Measurements from ENCODE around the gene TRAF1.

TRAF1 gene

GRCh38 chr9:120866651-120867050, 59.9 kb downstream of the TRAF1 start:
- DNase-seq: no peak

DNA sequence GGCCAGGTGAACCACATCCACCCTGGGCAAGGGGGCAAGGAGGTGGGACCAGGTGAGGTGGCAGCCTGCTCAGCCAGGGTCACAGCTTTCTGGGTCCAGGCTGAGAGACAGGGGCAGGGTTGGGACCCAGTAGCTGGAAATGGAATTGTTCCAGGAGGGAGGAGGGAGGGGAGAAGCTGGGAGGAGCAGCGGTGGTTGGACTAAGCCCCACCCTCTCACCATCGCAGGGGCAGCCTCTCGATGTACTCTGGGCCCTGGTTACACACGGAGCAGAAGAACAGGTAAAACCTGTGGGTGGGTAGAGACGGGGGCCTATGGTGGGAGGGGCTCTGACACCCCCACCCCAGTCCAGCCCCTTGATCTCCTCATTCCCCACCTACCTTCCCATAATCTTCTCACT, 60.8 kb downstream of the TRAF1 start:
- no peak for DNase-seq

DNA sequence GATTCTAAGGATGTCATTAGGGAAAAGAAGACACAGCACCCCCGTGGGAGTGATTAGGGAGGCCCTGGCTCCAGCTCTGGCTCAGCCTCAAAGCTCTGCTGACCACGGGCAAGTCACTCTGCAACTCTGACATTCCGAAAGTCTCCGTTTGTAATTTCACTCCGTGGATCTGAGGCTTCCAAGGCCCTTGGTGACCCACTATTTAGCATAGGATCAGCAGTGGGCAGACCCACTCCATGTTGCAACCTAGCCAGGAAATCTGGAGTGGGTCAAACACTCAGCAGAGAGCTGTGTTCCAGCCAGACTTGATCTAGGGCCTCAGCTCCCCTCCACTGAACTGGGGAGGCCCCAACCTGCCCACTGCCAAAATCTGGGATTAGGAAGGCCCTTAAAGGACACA, 61.4 kb downstream of the TRAF1 start:
- DNase-seq: no peak

DNA sequence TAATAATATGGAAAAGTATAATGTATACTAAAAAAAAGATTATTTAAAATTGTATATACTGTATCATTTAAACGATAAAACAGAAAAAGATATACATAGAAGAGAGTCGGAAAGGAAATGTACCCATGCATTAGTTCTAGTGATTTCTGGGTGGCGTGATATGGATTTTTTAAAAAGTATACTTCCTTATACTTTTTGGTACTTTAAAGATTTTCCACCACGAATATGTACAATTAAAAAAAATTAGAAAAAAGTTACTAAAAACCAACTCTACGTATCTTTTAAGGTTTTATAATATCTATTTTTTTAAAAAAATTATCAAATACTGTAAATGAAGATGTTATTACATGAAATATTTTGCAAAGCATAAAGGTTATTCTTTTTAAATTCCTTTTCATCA, 61.9 kb downstream of the TRAF1 start:
- no peak for DNase-seq

- no peak for DNase-seq
Measured at GRCh38 chr9:120863833-120864232, 62.8 kb downstream of the TRAF1 start.

DNA sequence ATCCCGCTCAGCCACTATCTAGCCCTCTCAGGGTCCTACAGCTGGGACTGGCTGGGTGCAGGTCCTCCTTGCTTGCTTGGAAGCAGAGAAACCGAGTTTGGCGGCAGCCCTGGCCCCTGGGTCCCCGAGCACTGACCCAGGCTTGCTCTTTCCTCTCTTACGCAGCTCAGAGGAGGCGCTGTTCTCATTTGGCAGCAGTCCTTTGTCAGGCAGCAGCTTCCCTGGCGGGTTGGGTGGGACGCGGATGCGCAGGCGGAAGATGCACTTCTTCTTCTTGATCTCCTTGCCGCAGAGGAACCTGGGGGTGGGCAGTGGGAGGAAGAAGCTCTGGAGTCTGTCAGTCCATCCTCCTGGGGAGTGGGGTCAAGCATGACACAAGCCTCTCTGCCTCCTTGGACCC, 64.1 kb downstream of the TRAF1 start:
- DNase-seq: no peak

- no peak for DNase-seq
Measured at GRCh38 chr9:120861935-120862334, 64.7 kb downstream of the TRAF1 start.

GRCh38 chr9:120860083-120860482, 66.5 kb downstream of the TRAF1 start:
- no peak for DNase-seq

GRCh38 chr9:120859361-120859760, 67.2 kb downstream of the TRAF1 start:
- DNase-seq: no peak

DNA sequence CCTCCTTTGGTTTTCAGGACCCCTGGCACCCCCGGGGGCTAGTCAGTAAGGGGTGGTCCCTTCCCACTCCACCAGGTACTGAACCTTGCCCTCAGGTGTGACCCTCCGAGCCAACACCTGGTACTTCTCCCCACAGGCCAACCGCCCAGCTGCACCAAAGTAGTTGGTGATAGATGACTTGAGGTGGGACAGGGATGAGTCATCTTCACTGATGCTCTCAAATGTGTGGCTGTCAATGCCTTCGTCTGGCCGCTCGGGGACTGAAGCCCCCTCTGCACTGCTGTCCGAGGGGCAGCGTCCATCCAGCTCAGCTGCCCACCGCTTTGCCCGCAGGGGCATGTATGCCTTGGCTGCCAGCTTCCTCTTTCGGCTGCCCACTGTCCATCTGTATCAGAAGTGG, 68.7 kb downstream of the TRAF1 start:
- no peak for DNase-seq

- DNase-seq: no peak
Measured at GRCh38 chr9:120857481-120857880, 69.1 kb downstream of the TRAF1 start.

DNA sequence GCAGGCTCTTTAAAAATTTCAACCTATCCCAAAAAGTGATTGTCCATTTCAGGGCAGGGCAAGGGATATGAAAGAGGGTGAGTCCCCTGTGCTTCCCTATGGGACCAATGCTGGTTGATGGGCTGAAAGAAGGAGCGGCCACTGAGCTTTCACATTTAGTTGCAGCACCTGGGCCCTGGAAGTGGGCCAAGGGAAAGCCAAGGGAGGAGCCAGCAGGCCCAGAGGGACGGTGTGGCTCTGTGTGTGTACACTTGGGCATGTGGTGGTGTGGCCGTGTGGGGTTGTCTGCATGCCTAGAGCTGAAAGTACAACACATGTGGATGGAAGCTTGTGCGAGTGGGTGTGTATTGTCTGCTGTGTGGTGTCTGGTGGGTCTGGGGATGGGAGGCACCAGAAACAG, 69.9 kb downstream of the TRAF1 start:
- no peak for DNase-seq

GRCh38 chr9:120855827-120856670, 70.5 kb downstream of the TRAF1 start:
- no peak for DNase-seq

GRCh38 chr9:120854596-120855327, 71.8 kb downstream of the TRAF1 start:
- no peak for DNase-seq

GRCh38 chr9:120853198-120853597, 73.4 kb downstream of the TRAF1 start:
- DNase-seq: no peak

Data from hematopoietic multipotent progenitor cell treated with erythropoietin and hydrocortisone succinate and interleukin-3 and kit ligand, for 6 days (in vitro differentiated cells).